ENCODE measurements around the gene PIP4K2A.
"Not testable (repeated sequence)": the region's sequence is repeated elsewhere in the genome, so short reads cannot be mapped to it uniquely, and the experiment has no call there.

The PIP4K2A gene

GRCh38 chr10:22714479-22715289 lies at the start of gene PIP4K2A:
TSS of gene PIP4K2A (minus strand) at chr10:22714578. CDS start at chr10:22714326, 252 bp downstream.
- DNase-seq (ENCODE audit: low read depth), result peak; percentile 65

DNA sequence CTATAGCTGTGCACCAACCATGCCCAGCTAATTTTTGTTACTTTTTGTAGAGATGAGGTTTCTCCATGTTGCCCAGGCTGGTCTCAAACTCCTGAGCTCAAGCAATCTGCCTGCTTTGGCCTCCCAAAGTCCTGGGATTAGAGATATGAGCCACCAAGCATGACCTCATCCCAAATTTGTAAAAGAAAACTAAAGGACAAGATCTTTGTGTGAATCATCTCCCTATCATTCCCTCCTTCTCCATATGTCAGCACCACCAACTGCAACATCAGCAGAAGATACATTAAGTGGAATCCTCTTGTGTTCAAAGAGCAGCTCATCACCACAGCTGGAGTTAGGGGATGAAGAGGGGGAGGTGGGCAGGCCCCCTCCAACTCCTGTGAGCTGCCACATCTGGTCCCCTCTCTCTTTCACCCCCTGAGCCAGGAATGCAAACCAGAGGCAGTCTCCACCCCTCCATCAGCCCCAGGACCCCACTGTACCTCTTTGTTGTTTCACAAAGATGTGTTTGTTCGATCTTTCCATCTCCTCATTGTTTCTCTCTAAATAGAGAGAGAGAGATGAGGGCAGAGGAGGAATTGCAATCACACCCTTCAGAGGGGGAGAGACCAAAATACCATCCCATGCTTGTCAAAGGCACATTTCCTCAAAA lies 47.3 kb upstream of the PIP4K2A start:
- no peak for DNase-seq (ENCODE audit: low read depth)

GRCh38 chr10:22760025-22760424 lies 45.6 kb upstream of the PIP4K2A start:
- DNase-seq (ENCODE audit: low read depth), result no peak

GRCh38 chr10:22758867-22759266 lies 44.5 kb upstream of the PIP4K2A start:
- DNase-seq (ENCODE audit: low read depth), result no peak

DNA sequence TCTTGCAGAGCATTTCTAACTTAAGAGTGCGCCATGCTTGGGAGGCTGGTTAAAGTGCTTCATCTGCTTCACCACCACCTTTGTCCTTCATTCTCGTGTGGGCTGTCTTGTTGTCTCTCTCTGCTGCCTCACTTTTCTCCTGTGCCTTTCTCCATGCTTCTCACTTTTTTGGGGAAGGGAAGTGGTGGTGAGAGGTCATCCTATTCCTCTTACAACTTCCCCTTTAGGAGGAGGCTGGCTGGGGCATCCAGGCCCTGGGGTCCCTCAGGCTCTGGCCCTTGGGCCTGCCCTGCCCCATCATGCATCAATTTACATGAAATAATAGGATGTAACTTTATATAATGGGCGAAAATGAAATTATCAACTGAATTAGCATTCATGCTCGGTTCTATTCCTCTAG lies 39.9 kb upstream of the PIP4K2A start:
- no peak for DNase-seq (ENCODE audit: low read depth)

DNA sequence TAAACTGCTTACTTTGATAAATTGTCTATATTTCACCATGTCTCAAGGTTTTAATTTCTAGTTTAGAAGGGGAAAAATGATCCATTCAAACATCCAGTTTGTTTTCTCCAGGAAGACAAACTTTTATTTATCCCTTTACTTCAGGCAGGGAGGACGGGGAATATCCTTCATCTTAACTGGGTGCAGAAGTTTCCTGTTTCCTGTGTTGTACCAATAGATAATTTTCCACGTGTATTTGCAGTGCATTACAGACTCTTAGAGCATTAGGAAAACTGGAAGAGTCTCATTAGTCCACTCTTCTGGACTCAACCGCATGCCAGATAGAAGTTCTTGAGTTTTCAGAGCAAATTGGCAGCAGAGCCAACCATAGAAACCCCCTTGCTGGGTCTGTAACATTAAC lies 39.4 kb upstream of the PIP4K2A start:
- DNase-seq (ENCODE audit: low read depth), result no peak

- no peak for DNase-seq (ENCODE audit: low read depth)
Observed at GRCh38 chr10:22752272-22752889, 38.0 kb upstream of the PIP4K2A start.

DNA sequence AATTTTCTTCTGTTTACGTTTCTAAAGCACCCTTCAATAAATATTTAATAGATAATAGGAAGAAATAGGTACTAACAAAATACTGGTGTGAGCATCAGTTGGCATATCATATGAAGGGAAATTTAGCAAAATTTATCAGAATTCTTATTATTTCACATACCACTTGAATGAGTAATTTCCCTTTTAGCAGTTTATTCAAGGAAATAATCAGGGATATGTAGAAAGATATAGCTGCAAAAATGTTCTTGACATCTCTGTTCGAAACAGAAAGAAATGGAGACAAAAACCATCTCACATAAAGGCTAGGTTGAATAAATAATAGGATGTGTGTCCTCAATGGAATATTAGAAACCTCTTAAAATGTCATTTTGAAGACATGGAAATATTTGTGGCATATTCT lies 35.8 kb upstream of the PIP4K2A start:
- DNase-seq (ENCODE audit: low read depth), result no peak

DNA sequence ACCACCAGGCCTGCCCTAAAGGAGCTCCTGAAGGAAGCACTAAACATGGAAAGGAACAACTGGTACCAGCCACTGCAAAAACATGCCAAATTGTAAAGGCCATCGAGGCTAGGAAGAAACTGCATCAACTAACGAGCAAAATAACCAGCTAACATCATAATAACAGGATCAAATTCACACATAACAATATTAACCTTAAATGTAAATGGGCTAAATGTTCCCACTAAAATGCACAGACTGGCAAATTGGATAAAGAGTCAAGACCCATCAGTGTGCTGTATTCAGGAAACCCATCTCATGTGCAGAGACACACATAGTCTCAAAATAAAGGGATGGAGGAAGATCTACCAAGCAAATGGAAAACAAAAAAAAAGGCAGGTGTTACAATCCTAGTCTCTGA lies 30.5 kb upstream of the PIP4K2A start:
- not testable (repeated sequence) for DNase-seq (ENCODE audit: low read depth)

- DNase-seq (ENCODE audit: low read depth), result no peak
Observed at GRCh38 chr10:22742678-22743077, 28.3 kb upstream of the PIP4K2A start.

- not testable (repeated sequence) for DNase-seq (ENCODE audit: low read depth)
Observed at GRCh38 chr10:22741631-22742030, 27.3 kb upstream of the PIP4K2A start.

DNA sequence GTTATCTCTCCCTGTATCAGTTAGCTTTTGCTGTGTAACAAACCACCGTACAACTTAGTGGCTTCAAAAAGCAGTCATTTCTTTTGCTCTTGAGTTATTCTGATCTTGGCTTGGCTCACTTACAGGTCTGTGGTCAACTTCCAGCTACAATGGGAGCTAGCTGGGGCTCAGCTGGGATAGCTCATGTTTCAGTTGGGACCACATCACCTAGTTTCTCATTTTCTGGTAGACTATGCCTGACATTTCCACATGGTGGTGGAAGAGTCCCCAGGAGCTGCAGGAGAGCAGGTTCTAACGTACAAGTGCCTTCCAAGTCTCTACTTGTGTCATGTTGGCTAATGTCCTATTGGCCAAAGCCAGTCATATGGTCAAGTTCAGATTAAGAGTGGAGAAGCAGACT lies 25.8 kb upstream of the PIP4K2A start:
- DNase-seq (ENCODE audit: low read depth), result no peak

DNA sequence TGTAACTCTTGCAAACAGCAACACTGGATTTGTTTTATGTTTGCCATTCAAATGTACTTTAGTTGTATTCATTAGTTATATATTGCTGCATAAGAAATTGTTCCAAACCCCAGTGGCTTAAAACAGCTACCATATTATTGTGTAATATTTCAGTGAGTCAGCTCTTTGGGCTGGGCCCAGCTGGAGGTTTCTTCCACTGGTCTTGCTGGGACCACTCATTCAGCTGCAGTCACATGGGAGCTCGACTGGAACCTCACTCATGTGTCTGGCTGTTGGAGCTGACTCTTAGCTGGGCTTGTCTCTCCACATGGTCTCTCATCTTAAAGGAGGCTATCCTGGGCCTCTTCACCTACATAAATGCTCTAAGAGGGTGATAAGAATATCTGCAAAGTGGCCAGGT lies 23.2 kb upstream of the PIP4K2A start:
- DNase-seq (ENCODE audit: low read depth), result no peak

DNA sequence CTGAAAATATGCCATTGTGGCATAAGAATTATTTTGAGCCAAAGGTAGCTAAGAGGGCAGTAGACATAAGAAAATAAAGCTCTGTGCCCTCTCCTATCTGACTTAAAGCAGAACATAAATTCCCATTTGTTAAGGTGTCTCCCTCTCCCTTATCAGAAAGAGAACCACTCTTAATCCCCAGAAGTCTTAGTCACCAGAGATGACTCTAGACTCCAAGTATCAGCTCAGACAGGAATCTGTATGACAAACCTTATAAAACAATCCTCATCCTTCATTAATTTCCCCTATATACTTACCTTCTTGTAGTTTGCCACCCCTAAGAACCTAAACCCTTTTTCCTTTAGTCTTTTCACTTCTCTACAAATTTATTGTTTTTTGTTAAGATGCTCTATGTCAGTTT lies 21.8 kb upstream of the PIP4K2A start:
- DNase-seq (ENCODE audit: low read depth), result no peak

DNA sequence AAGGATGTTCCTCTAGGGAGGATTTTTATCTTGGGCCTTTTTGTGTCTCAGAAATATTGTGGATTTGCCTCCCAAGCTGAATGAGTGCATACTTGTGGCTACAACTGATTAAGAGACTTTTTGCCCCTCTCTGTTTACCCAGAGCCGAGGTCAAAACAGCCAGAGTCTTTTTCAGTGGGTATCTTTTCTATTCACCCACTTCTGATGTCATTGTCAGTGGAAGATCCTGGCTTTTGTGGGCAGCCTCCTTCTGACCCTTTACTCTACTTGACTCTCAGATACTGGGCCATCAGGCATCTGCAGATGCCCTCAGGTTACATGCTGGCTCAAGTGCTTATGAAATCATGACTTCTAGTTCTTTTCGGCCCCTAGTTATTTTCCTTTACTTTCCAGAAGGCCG lies 19.6 kb upstream of the PIP4K2A start:
- DNase-seq (ENCODE audit: low read depth), result no peak

GRCh38 chr10:22727663-22728062 lies 13.3 kb upstream of the PIP4K2A start:
- DNase-seq (ENCODE audit: low read depth), result no peak

DNA sequence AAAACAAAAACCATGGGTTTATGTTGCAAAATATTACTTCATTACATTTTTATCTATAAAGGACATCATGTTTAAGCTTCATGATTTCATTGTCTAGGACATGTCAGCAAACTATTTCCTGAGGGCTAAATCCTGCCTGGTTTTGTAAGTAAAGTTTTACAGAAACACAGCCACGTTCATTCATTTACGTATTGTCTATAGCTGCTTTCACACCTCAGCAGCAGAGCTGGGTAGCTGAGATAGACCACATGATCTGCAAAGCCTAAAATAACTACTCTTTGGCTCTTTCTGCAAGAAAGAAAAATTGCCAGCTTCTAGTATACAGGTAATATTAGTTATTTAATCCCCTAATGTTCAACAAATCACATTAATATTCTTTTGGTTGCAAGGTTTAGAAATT lies 12.7 kb upstream of the PIP4K2A start:
- DNase-seq (ENCODE audit: low read depth), result no peak

- no peak for DNase-seq (ENCODE audit: low read depth)
Observed at GRCh38 chr10:22724773-22725172, 10.4 kb upstream of the PIP4K2A start.

DNA sequence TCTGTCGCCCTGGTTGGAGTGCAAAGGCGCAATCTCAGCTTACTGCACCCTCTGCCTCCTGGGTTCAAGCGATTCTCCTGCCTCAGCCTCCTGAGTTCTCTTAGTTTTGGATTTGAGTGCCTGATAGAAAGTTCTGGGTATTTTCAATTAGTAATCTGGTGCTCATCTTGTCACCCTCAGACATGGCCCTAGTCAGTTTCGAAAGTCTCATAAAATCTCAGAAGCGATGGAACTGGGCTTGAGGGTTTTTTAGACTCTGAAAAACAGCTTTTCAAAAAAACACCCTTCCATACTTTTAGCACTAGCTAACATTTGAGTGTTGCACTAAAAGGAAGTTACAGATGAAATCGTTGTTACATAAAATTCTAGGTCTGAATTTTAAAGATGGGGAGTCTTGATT lies 9.4 kb upstream of the PIP4K2A start:
- DNase-seq (ENCODE audit: low read depth), result no peak

GRCh38 chr10:22723343-22723779 lies 9.0 kb upstream of the PIP4K2A start:
- DNase-seq (ENCODE audit: low read depth), result no peak

DNA sequence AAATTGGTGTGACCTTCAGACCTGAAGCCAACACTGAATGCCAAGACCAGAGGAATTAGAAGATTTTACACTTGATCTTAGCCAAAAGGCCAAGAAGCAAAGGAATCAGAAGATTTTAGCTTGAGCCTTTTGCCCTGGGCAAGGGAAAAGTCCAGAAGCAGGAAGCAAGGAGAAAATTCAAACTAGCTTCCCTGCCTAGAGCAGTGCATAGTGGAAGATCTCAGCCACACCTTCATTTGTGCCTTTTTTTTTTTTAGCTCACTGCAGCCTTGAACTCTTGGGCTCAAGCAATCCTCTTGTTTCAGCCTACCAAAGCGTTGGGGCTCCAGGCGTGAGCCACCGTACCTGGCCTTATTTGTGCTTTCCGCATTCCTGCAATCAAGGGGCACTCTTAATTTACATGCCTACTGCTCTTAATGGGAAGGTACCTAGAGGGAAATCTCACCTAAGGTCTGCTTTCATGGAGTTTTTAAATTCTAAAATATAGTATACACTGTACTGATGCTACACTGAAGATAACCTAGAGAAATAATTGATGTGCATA lies 8.3 kb upstream of the PIP4K2A start:
- DNase-seq (ENCODE audit: low read depth), result no peak

- no peak for DNase-seq (ENCODE audit: low read depth)
Observed at GRCh38 chr10:22720667-22721066, 6.3 kb upstream of the PIP4K2A start.

Measured in activated T-cell treated with anti-CD3 and anti-CD28 coated beads for 1 hour (primary cell).